DMS153 (cell line): ENCODE measurements around the gene RINL.
"Not testable (repeated sequence)": the region's sequence is repeated elsewhere in the genome, so short reads cannot be mapped to it uniquely, and the experiment has no call there.

Experiments
- DNase-seq: peaks from one replicate; lab custom pipeline; 2025; lab: John Stamatoyannopoulos, UW

RINL gene

DNA sequence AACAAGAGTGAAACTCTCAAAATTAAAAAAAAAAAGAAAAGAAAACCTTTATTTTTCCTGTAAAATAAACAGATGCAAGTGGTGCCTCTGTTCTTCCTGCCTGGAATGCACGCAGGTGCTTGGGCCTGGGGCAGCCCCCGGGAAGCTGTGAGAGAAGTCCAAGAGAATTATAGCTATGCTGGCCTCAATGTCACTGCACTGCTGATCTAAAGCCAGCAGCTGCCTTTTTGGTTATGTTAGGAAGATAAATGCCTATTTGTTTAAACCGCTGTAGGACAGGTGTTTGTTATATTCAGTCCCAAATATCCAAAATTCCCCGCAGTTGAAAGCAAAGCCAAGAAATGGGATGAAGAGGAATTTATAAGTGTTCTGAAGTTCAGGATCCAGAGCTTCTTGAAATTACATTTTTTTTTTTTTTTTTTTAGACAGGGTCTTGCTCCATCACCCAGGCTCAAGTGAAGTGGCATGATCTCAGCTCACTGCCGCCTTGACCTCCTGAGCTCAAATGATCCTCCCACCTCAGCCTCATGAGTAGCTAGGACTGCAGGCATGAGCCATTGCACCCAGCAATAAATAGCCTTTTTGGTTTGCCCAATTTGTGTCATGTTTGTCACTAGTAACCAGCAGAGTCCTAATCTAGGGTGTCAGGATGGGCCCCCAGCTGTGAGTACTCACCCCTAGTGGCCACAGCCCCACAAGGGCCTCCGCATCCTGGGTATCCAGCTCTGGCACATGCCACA, 2.2 kb downstream of the RINL start:
- DNase-seq: no peak

GRCh38 chr19:38873400-38873799, 4.7 kb downstream of the RINL start:
- DNase-seq: not testable (repeated sequence)

DNA sequence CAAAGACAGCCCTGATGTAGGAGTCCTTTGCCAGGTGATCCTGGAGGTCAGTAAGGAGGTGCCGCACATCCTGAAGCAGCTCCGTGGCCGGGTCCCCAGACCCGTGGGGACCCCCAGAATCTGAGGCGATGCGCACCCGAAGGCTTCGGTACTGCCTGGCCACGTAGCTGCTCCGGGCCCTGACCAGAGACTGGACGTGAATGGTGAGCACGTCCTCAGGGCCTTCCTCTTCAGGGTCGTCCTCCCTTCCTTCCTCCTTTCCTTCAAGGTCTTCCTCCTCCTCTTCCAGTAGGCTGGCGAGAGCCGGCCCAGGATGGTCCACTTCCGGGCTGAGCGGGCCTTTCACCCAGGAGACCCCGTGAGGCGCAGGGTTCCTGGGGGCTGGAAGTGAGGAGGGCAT, 7.5 kb downstream of the RINL start:
- DNase-seq: no peak

GRCh38 chr19:38869836-38870607, 8.1 kb downstream of the RINL start:
- no peak for DNase-seq

- DNase-seq: no peak
Observed at GRCh38 chr19:38869160-38869835, 8.8 kb downstream of the RINL start.

DNA sequence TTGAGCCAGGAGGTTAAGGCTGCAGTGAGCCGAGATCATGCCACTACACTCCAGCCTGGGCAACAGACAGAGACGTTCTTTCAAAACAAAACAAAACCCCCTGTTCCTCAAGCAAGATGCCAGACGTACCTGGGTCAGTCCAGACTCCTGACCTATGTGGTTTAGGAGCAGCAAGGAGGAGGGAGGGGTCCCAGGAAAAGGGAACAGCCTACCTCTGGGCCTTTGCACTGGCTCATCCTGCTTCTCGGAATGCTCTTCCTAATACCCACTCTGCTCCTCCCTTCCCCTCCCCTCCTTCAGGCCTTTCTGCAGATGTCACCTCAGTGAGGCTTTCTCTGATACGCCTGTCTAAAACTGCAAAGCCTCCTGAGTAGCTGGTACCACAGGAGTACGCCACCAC, 9.5 kb downstream of the RINL start:
- no peak for DNase-seq

- DNase-seq: no peak
Observed at GRCh38 chr19:38867171-38867780, 10.8 kb downstream of the RINL start.

DNA sequence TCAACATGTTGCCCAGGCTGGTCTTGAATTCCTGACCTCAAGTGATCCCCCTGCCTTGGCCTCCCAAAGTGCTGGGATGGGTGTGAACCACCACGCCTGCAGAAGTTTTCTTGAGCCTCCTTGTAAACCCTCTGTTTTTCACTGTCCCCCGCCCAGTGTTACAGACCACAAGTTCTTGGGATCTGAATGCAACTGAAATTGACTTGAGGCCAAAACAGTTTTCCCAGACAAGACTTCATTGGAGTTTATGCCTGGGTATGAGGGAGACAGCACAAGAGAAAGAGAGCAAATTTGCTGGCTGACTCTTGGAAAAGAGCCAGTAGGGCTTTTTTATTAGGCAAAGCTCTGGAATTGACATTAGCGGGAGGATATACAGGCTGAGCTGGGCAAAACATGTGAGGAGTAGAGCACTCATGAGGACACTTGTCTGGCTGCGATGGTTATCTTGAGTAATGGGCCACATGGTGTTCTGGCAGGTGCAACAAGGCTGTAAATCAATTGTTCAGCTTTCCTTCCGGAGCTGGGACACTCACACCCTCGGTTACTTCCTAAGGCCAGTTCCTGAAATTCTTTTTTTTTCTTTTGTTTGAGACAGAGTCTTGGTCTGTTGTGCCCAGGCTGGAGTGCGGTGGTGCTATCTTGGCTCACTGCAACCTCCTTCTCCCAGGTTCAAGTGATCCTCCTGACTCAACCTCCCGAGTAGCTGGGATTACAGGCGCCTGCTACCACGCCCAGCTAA, 15.6 kb downstream of the RINL start:
- DNase-seq: peak; percentile 96

DNA sequence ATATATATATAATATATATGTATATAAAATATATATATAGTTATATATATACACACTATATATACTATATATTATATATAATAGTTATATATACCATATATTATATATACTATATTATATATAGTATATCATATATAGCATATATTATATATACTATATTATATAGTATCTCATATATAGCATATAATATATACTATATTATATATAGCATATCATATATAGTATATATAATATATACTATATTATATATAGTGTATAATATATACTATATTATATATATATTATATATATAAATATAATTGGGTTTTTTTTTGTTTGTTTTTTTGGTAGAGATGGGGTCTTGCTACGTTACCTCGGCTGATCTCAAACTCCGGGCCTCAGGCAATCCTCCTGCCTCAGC, 16.7 kb downstream of the RINL start:
- no peak for DNase-seq

GRCh38 chr19:38859631-38860204, 18.4 kb downstream of the RINL start:
- DNase-seq: not testable (repeated sequence)

DNA sequence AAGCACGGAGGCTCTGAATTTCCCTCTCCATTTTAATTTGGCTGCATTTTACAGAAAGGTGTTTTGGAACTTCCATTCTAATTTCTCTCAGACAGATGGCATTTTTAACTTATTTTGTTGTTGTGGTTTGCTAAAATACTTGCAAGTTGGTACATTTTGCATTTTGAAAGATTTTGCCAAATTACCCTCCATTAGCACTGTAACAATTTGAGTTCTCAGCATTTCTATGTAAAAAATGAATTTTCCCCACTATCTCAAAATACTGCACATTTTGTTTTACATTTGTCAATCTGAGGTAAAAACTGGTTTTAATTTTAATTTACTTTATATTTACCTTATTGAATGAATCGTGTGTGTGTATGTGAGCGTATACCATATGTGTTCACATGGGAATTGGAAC, 21.3 kb downstream of the RINL start:
- no peak for DNase-seq

- DNase-seq: not testable (repeated sequence)
Observed at GRCh38 chr19:38855751-38856150, 22.3 kb downstream of the RINL start.

- not testable (repeated sequence) for DNase-seq
Observed at GRCh38 chr19:38854961-38855360, 23.1 kb downstream of the RINL start.

DNA sequence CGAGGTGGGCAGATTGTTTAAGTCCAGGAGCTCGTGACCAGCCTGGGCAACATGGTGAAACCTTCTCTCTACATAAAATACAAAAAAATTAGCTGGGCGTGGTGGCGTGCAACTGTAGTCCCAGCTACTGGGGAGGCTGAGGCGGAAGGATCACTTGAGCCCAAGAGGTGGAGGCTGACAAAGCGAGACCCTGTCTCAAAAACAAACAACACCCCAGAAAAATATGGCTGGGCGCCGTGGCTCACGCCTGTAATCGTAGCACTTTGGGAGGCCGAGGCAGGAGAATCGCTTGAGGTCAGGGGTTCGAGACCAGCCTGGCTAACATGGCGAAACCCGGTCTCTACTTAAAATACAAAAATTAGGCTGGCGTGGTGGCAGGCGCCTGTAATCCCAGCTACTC, 24.9 kb downstream of the RINL start:
- DNase-seq: no peak

GRCh38 chr19:38852231-38853044, 25.6 kb downstream of the RINL start:
- no peak for DNase-seq

DNA sequence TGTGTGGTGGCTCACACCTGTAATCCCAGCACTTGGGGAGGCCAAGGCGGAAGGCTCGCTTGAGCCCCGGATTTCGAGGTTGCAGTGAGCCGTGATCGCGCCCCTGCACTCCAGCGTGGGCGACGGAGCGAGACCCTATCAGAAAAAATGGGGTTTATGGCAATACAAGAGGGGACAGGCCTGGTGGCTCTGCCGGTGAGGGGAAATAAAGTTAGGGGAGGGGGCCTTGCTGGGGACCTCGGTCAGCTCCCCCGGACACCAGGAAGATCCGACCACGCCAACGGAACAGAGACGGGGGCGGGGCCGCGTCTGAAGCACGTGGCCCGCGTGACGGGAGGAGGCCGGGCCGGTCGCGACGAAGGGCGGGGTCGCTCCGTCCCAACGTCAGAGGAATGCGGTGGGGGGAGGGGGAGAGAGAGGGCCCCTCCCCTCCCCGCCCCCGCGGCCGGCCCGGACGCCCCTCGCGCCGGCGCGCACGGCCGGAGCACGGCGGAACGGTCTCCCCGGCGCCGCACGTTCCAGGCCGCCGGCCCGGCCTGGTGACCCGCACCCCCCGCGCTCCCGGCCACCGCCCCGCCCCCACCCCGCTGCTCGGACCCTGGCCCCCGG, 26.3 kb downstream of the RINL start:
- DNase-seq: peak; percentile 76

GRCh38 chr19:38850976-38851621, 27.0 kb downstream of the RINL start:
- DNase-seq: no peak

GRCh38 chr19:38850436-38850975, 27.6 kb downstream of the RINL start:
- DNase-seq: peak; percentile 41

DNA sequence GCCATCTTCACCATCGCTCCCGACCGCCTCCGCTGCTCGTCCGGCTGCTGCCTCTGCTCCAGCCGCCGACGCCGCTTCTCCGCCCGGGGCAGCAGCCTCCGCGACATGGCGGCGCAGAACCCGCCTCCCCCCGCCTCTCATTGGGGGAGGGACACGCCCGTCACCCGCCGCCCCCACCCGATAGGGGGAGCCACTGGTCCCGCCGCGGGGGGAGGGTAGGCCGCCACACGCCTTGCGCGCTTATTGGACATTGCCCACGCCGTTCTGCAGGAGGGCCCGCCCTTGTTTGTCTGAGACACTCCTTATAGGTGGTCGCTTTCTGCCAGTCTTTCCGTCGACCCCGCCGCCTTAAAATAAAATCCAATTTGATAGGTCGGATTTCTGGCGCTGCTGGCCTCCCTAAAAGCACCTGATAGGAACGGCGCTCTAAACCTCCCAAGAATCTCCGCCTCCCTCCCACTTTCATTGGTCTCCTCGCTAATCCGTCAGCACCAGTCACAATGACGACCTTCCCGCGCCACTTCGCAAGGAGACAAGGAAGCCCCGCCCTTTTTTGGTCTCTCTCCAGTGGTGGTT, 28.1 kb downstream of the RINL start, which contains the start of gene HNRNPL:
Gene HNRNPL (minus strand): TSS at position 127 of the 576 bp plus-strand sequence. CDS start 20 bp downstream, at position 107.
- DNase-seq: peak; percentile 100
